Endothelial cell of umbilical vein (primary cell): ENCODE measurements around the gene RAB27B.

Experiments
- JUN ChIP-seq: IDR thresholded peaks from 2 replicates; pipeline ENCODE4 v1.6.1; 2011; ENCODE audit warnings: borderline replicate concordance, low read depth; ENCODE audit not compliant: insufficient read length, insufficient read depth
- POLR2A ChIP-seq: IDR thresholded peaks from 2 replicates; pipeline ENCODE4 v1.6.1; 2012; ENCODE audit warnings: low read depth, mild to moderate bottlenecking, control low read depth, low read length
- POLR2AphosphoS5 ChIP-seq: IDR thresholded peaks from 2 replicates; pipeline ENCODE4 v1.6.1; 2012; ENCODE audit warnings: low read depth, mild to moderate bottlenecking, control low read depth, low read length, moderate library complexity; ENCODE audit not compliant: insufficient read depth
- TF ChIP-seq, protein P1 (sequence below), 2 donors: IDR thresholded peaks; 1 replicate in 1 of 2; 2 replicates in 1 of 2; pipeline ENCODE4 v1.5.1; 2011; ENCODE audit warnings: low read length in 2 of 2, mild to moderate bottlenecking in 2 of 2, moderate library complexity in 2 of 2, control low read depth in 1 of 2, inconsistent platforms in 1 of 2, low read depth in 1 of 2; ENCODE audit not compliant: insufficient read depth in 1 of 2; ENCODE audit errors: extremely low read depth in 1 of 2

DNA sequence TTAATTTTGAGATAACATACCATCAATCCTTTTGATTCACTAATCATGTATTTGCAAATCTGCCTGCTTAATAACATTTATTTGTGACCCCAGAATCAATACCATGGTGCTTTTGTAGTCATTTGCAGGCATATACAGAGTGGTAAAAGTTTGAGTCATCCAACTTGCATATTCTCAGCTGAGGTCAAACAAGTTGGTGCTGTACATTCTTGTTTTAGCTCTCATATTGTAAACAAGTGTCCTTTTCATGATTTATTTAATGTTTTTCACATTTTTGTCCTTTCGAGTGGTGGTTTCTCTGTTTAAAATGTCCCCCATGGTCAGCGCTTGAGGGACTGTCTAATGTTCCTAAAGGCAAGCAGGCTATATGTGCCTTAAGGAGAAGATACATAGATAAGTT is 17.5 kb downstream of the RAB27B start:
- TF ChIP-seq, protein P1, sequence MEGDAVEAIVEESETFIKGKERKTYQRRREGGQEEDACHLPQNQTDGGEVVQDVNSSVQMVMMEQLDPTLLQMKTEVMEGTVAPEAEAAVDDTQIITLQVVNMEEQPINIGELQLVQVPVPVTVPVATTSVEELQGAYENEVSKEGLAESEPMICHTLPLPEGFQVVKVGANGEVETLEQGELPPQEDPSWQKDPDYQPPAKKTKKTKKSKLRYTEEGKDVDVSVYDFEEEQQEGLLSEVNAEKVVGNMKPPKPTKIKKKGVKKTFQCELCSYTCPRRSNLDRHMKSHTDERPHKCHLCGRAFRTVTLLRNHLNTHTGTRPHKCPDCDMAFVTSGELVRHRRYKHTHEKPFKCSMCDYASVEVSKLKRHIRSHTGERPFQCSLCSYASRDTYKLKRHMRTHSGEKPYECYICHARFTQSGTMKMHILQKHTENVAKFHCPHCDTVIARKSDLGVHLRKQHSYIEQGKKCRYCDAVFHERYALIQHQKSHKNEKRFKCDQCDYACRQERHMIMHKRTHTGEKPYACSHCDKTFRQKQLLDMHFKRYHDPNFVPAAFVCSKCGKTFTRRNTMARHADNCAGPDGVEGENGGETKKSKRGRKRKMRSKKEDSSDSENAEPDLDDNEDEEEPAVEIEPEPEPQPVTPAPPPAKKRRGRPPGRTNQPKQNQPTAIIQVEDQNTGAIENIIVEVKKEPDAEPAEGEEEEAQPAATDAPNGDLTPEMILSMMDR (IDR thresholded peaks at IDR 0.05; ENCODE audit: extremely low read depth in 1 of 2, insufficient read depth in 1 of 2, low read depth in 1 of 2, low read length in 2 of 2): no peak
- no peak for TF ChIP-seq POLR2AphosphoS5
- no peak for TF ChIP-seq POLR2A
- no peak for TF ChIP-seq JUN
